ENCODE measurements around the gene TRPC3. TPM values are rescaled to one million over a fixed set of nuclear protein-coding genes. Genes with fewer than 3 reads are reported as not detected.
A peak's percentile ranks its signal among the peaks of the same experiment; 100 is the strongest.

Gene TRPC3
- total and polyA plus RNA-seq, 2 of the 8 experiments (the other 6 are each of a cell fraction or from before 2014, with no cell fraction given): 0.37 to 0.41 TPM

DNA sequence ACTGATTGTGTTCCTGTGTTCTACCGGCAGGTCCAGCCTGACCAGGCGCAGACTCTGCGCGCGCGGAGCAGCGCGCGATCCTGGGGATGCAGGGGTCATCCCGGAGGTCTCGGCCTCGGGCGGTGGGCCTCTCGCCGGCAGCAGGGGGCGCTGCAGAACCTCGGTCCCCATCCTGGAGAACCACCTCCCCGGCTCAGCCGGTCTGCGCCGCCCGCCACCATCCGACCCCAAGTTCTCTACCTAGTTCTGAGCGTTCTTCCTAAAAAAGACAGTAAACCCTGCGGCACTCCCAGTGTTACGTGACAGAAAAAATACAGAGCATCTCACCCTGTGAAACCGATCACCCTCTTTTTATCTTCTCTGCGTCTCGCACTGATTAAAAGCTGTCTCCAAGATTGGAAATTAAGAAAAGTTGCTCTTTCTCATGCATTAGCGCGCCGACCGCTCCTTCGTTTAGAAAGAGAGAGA is 1.6 kb downstream of the TRPC3 start:
- H4K91ac ChIP-seq (replicated peaks; ENCODE audit: insufficient read length, low read length): no peak overlapping the region
- no peak overlapping the region for H3K14ac ChIP-seq (ENCODE audit: insufficient read length)
- H4K5ac ChIP-seq (ENCODE audit: insufficient read length, low read depth, low read length): no peak overlapping the region
- no peak overlapping the region for H2BK120ac ChIP-seq (replicated peaks; ENCODE audit: low read depth, low read length)
- H3K9ac ChIP-seq (replicated peaks in 1 of 4; ENCODE audit: extremely low read depth in 1 of 4, low read depth in 3 of 4, low read length in 3 of 4): peak overlapping the region in 1 of 4 experiments; percentile 45; a peak in 2 of 7 replicates
- H3K4me2 ChIP-seq (ENCODE audit: insufficient read depth in 1 of 2, low read depth in 2 of 2, low read length in 2 of 2): peak overlapping the region; percentile 51 to 84
- H3K27ac ChIP-seq (ENCODE audit: low read depth, low read length): no peak overlapping the region
- H3K79me2 ChIP-seq (ENCODE audit: control insufficient read depth in 1 of 2, insufficient read depth in 2 of 2, low read length in 2 of 2): no peaks in the 10 kb centered on the region
- peak overlapping the region; percentile 46 to 77 (median 69) for H3K4me3 ChIP-seq (ENCODE audit: extremely low read depth in 1 of 4, insufficient read depth in 2 of 4, low read depth in 3 of 4, low read length in 4 of 4)
- H3K79me1 ChIP-seq (ENCODE audit: low read depth, low read length): no peaks in the 10 kb centered on the region
- peaks cover 23 to 58% (median 42%) of the 10 kb centered on the region in 4 experiments for H3K27me3 ChIP-seq (replicated peaks in 1 of 4; ENCODE audit: control insufficient read depth in 3 of 4, extremely low read depth in 1 of 4, insufficient read depth in 3 of 4, low read length in 3 of 4)
- FAIRE-seq (peak; percentile 28), DNase-seq (ENCODE audit: low read depth in 1 of 2, low spot score in 2 of 2) (peak; percentile 70 to 99)
- no peak overlapping the region for H2BK20ac ChIP-seq (ENCODE audit: low read length)
- peak overlapping the region; percentile 22; the same call in 1 of the 2 replicates for H4K8ac ChIP-seq (ENCODE audit: extremely low read depth, insufficient read depth, low read length)
- no peak overlapping the region for H3K23ac ChIP-seq (ENCODE audit: insufficient read length)
- H2AFZ ChIP-seq (ENCODE audit: low read length): peak overlapping the region; percentile 94
- peaks cover 16% of the 10 kb centered on the region; the same call in 1 of the 2 replicates for H3K23me2 ChIP-seq (ENCODE audit: low read depth, low read length)
- peaks cover 0 to 2% (median 0%) of the 10 kb centered on the region in 4 experiments; a peak in 1 of 7 replicates for H3K4me1 ChIP-seq (replicated peaks in 1 of 4; ENCODE audit: control insufficient read depth in 3 of 4, insufficient read depth in 4 of 4, low read length in 3 of 4)
- H2BK15ac ChIP-seq (ENCODE audit: low read length): no peak overlapping the region
- H2BK12ac ChIP-seq (ENCODE audit: low read depth, low read length): no peak overlapping the region
- 0% methylated on average over 32 of the region's 34 CpGs; no CpG with 5 or more reads in 1 of the 2 experiments for WGBS, 2 experiments (ENCODE audit: extremely low coverage in 1 of 2, insufficient coverage in 1 of 2, insufficient read length in 1 of 2, insufficient replicate concordance in 2 of 2, low coverage in 1 of 2, low lambda C conversion rate in 2 of 2, missing lambda C conversion rate in 1 of 2)
- H2AK5ac ChIP-seq (ENCODE audit: low read depth, low read length): no peak overlapping the region
- POLR2A ChIA-PET (ENCODE audit: partially characterized antibody): no interaction called here
- no peak overlapping the region for H2BK5ac ChIP-seq (ENCODE audit: low read depth, low read length)
- no peak overlapping the region for H3K56ac ChIP-seq (replicated peaks; ENCODE audit: insufficient read length, low read depth, low read length)
- H3K4ac ChIP-seq (replicated peaks; ENCODE audit: insufficient read length, low read depth, low read length): no peak overlapping the region
- H3K18ac ChIP-seq (ENCODE audit: extremely low read depth, low read length): no peak overlapping the region
- H3K36me3 ChIP-seq (ENCODE audit: control insufficient read depth in 2 of 4, insufficient read depth in 4 of 4, low read length in 3 of 4): no peaks in the 10 kb centered on the region
- H4K20me1 ChIP-seq (replicated peaks in 1 of 2; ENCODE audit: control insufficient read depth in 1 of 2, insufficient read depth in 2 of 2, low read length in 2 of 2): no peaks in the 10 kb centered on the region
- no peaks in the 10 kb centered on the region for H3K9me3 ChIP-seq (ENCODE audit: insufficient read depth in 2 of 2, low read depth in 1 of 2, low read length in 1 of 2)
- CTCF ChIA-PET (ENCODE audit: partially characterized antibody): interaction anchor here (0.6 to 1.8 kb wide), 28 partner anchors 10 to 709 kb away, joined by 3 to 11 read pairs (median 4); no protein-coding TSS in a partner anchor
- TF ChIP-seq SUZ12 (IDR thresholded peaks at IDR 0.05; ENCODE audit: low read length): no peak
- TF ChIP-seq POLR2A (IDR thresholded peaks at IDR 0.05; ENCODE audit: control extremely low read depth in 1 of 2, low read depth in 2 of 2, low read length in 2 of 2): peak in 1 of 2 experiments; percentile 31; a peak in 1 of 3 replicates
- TF ChIP-seq SP1 (IDR thresholded peaks at IDR 0.05; ENCODE audit: low read depth, low read length): 0 out of 2 replicates have a peak, but pooled peaks have one; percentile 13
- TF ChIP-seq EP300 (IDR thresholded peaks at IDR 0.05; ENCODE audit: borderline replicate concordance in 1 of 2, low read depth in 2 of 2, low read length in 2 of 2): peak in 1 of 2 experiments; percentile 40; a peak in 1 of 3 replicates
- no peak for TF ChIP-seq CHD1 (IDR thresholded peaks at IDR 0.05; ENCODE audit: low read depth, low read length)
- peak; percentile 57; the same call in 1 of the 2 replicates for TF ChIP-seq TAF1 (IDR thresholded peaks at IDR 0.05; ENCODE audit: low read depth, low read length)
- TF ChIP-seq, protein P1, sequence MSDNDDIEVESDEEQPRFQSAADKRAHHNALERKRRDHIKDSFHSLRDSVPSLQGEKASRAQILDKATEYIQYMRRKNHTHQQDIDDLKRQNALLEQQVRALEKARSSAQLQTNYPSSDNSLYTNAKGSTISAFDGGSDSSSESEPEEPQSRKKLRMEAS (IDR thresholded peaks at IDR 0.05): peak; percentile 53
- peak; percentile 81 to 82 for TF ChIP-seq RAD21 (IDR thresholded peaks at IDR 0.05 in 1 of 2, conservative IDR thresholded peaks at IDR 0.05 in 1 of 2; ENCODE audit: low read depth in 2 of 2, low read length in 2 of 2)
- peak; percentile 25 for TF ChIP-seq CTBP2 (IDR thresholded peaks at IDR 0.05; ENCODE audit: borderline replicate concordance, insufficient read depth, insufficient read length, low read length)
- no peak for TF ChIP-seq NANOG (IDR thresholded peaks at IDR 0.05; ENCODE audit: insufficient read depth, low read depth, low read length, poor library complexity, severe bottlenecking)
- no peak for TF ChIP-seq BRCA1 (IDR thresholded peaks at IDR 0.05; ENCODE audit: low read depth, low read length)
- TF ChIP-seq RXRA (IDR thresholded peaks at IDR 0.05; ENCODE audit: insufficient read depth, low read depth, low read length): no peak
- TF ChIP-seq BACH1 (IDR thresholded peaks at IDR 0.05; ENCODE audit: low read length): peak; percentile 45; the same call in 1 of the 2 replicates
